ENCODE data around the gene WASHC4.
"Not testable (repeated sequence)": the region's sequence is repeated elsewhere in the genome, so short reads cannot be mapped to it uniquely, and the experiment has no call there.

The WASHC4 gene

DNA sequence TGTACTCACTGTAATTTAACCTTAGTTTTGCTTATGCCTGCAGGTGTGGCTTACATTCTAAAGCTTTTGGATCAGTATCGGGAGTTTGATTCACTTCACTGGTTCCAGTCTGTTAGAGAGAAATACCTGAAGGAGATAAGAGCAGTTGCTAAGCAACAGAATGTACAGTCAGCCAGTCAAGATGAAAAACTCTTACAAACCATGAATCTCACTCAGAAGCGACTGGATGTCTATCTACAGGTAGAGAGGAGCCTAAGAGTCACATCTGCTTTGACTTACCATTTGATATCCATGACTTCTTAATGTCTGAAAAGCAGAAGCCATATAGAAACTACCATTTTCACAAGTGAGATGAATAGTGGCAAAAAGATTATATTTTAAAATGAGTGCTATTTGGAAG lies 56.5 kb downstream of the WASHC4 start:
- DNase-seq (ENCODE audit: low read depth in 2 of 2, low spot score in 1 of 2): no peak

- DNase-seq (ENCODE audit: low read depth in 2 of 2, low spot score in 1 of 2): no peak
Measured at GRCh38 chr12:105166736-105167135, 59.2 kb downstream of the WASHC4 start.

- DNase-seq (ENCODE audit: low read depth in 2 of 2, low spot score in 1 of 2): no peak
Measured at GRCh38 chr12:105167346-105167745, 59.8 kb downstream of the WASHC4 start.

- no peak for DNase-seq (ENCODE audit: low read depth in 2 of 2, low spot score in 1 of 2)
Measured at GRCh38 chr12:105168006-105168405, 60.5 kb downstream of the WASHC4 start.

GRCh38 chr12:105170139-105170538 lies 62.6 kb downstream of the WASHC4 start:
- no peak for DNase-seq (ENCODE audit: low read depth in 2 of 2, low spot score in 1 of 2)

DNA sequence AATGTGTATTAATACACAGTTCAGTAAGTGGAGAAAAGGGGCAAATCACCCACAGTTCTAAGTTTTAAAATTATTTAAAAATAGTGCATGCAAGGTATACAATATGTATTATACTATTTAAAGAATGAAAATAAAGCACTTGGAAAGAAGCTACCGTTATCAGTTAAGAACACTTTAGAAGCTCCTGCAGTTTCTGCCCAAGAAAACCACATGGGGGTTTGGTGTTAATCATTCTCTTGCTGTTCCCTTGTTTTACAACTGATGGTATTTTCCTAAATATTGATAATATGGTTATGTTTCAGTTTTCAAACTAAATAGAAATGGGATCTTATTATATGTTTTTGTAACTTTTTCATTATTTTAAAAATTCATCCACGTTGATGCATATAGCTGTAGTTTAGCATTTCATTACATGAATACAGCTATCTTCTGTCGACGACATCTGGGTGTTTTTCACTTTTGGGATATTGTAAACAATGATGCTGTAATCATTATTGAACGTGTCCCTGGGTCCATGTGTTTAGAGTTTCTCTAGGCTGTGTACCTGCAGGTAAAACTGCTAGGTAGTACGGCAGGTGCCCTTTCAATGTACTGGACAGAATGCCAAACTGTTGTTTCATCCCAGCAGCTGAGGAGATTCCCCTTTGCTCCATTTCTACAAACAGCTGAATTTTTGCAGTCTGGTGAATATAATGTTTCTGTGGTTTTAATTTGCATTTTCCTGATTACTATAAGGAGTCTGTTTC lies 64.3 kb downstream of the WASHC4 start:
- DNase-seq (ENCODE audit: low read depth in 2 of 2, low spot score in 1 of 2): no peak

DNA sequence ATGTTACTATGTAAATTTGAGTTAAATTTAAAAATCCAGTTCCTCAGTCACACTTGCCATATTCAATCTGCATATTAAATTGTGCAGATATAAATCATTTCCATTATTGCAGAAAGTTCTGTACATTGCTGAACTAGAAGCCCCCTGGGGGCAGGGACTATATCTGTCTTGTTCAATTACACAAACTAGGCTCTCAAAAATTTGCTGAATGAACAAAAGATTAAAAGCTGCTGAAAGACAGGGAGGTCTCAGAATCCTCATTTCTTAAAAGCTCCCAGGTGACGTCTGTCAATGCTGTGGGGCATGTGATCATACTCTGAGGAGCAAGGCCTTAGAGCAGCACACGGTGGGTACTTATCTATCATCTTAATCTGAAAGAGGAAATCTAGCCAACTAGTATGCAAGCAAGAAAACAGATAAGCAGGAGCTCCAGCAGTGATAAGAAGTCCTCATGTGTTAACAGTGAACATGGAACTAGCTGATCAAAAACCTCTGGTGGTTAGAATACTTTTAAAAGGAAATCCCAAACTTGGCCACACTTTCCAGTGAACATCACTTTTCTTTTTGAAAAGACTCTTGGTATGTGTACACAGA lies 68.0 kb downstream of the WASHC4 start:
- DNase-seq (ENCODE audit: low read depth in 2 of 2, low spot score in 1 of 2): no peak

DNA sequence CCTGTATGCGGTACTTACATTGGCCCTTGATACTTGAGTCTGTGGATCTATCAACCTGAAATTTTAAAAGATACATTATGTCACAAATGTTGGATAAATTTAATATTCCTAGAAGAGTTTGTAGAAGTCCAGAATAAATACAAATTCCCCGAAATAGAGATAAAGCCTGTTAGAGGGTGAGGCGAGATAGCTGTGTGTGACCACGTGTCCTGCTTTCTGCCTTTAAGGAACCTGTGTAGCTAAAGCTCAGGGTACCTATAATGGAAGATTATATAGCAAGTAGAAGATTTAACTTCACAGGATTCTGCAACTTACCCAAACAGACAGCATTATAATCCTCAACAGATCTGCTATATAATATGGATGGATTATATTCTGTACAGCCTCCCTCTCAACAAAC lies 69.7 kb downstream of the WASHC4 start:
- DNase-seq (ENCODE audit: low read depth in 2 of 2, low spot score in 1 of 2): no peak

DNA sequence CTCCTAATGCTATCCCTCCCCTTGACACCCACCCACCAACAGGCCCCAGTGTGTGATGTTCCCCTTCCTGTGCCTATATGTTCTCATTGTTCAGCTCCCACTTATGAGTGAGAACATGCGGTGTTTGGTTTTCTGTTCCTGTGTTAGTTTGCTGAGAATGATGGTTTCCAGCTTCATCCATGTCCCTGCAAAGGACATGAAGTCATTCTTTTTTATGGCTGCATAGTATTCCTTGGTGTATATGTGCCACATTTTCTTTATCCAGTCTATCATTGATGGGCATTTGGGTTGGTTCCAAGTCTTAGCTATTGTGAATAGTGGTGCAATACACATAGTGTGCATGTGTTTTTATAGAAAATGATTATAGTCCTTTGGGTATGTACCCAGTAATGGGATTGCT lies 71.6 kb downstream of the WASHC4 start:
- DNase-seq (ENCODE audit: low read depth in 2 of 2, low spot score in 1 of 2): not testable (repeated sequence)

GRCh38 chr12:105183406-105183805 lies 75.9 kb downstream of the WASHC4 start:
- DNase-seq (ENCODE audit: low read depth in 2 of 2, low spot score in 1 of 2): not testable (repeated sequence)

GRCh38 chr12:105183976-105184375 lies 76.4 kb downstream of the WASHC4 start:
- not testable (repeated sequence) for DNase-seq (ENCODE audit: low read depth in 2 of 2, low spot score in 1 of 2)

DNA sequence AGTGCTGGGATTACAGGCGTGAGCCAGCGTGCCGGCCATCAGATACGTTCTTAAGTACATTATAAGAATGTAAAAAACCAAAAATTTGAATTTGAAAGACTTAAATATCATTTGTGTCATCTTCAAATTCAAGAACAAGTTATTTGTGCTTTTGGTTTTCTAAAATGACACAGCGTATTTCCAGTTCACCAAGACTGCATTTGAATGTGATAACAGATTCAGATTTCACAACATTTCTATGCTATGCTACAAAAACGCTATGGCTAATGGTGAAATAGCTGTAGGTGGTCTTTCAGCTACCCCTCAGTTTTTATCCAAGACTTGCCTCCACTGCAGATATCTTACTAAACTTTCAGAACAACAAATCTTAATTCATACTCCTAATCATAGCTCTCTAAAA lies 81.8 kb downstream of the WASHC4 start:
- no peak for DNase-seq (ENCODE audit: low read depth in 2 of 2, low spot score in 1 of 2)

GRCh38 chr12:105190530-105190929 lies 83.0 kb downstream of the WASHC4 start:
- no peak for DNase-seq (ENCODE audit: low read depth in 2 of 2, low spot score in 1 of 2)

DNA sequence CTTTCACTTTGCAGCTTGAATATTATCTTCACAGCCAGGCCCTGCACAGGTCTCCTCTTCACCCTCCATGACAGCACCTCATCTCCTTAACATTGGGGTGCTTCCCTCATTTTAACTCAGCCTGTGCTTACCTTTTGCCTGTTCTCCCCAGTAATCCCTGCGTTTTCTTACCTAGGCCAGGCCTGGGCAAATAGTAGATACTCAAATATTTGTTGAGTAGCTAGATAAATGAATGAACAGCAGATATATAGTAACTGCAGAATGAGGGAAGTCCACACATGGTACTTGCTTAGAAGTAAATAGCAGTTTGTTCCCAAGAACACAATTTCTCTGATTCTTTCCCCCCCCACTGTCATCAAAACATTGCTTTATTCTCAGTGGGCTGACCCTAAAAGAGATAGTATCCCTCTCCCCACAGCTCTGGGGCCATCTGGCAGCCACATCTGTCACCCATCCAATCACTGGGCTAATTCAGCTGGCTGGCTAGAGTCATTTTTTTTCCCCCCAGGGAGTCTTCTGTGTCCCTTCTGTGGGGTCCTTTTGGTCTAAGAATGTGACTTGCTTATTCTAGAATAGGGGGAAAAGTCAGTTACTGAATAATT lies 85.2 kb downstream of the WASHC4 start:
- no peak for DNase-seq (ENCODE audit: low read depth in 2 of 2, low spot score in 1 of 2)

DNA sequence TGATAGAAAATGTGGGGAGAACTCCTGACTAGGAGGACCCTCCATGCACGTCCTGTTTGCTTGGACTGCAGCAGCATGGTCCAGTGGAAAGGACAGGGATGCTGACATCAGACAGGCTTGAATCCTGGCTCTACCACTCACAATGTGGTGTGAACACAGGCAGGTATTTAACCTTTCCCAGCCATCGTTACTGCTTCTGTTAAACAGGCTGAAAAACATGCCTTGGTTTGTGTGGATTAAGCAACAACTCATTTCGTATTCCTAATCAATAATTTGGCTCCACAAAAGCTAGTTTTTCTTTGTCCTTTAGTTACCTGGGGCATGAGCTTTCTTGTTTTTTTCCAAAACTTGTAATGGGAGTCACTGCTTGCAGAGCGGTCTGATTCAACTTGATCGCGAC lies 87.4 kb downstream of the WASHC4 start:
- DNase-seq (ENCODE audit: low read depth in 2 of 2, low spot score in 1 of 2): no peak

DNA sequence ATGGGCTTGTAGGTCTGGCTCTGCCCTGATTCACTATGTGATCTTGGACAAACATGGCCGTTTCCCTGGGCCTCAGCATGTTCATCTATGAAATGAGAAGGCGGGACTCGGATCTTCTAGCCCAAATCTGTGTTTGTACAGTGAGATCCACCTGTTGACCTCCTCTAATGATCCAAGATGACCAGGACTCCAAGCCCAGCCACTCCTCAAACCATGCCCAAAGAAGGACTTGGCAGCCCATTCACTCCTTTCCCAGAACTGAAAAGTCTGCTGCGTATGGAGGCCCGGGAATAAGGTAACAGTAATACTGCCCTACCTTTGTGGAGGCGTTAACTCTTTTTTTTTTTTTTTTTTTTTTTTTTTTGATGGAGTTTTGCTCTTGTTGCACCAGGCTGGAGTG lies 88.6 kb downstream of the WASHC4 start:
- no peak for DNase-seq (ENCODE audit: low read depth in 2 of 2, low spot score in 1 of 2)

DNA sequence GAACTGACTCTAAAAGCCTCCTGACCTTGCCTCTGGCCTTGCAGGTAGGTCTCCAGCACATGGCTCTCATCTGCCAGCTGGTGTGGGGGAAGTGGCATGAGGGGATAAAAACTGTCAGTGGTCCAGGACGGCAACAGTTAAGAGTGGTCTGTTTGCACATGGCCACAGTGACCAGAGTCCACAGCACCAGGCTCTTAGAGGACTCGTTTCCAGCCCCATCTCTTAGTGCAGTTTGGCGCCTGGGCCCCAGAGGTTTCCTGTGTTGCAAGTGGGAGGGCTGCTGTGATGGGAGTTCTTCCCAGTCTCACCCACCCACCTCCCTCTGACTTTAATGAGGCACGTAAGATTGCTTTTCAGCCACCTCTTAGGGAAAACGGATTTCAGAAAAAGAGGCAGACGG lies 91.4 kb downstream of the WASHC4 start:
- no peak for DNase-seq (ENCODE audit: low read depth in 2 of 2, low spot score in 1 of 2)

- no peak for DNase-seq (ENCODE audit: low read depth in 2 of 2, low spot score in 1 of 2)
Measured at GRCh38 chr12:105200385-105200784, 92.9 kb downstream of the WASHC4 start.

GRCh38 chr12:105201299-105201698 lies 93.8 kb downstream of the WASHC4 start:
- no peak for DNase-seq (ENCODE audit: low read depth in 2 of 2, low spot score in 1 of 2)

GRCh38 chr12:105202202-105202601 lies 94.7 kb downstream of the WASHC4 start:
- DNase-seq (ENCODE audit: low read depth in 2 of 2, low spot score in 1 of 2): no peak

DNA sequence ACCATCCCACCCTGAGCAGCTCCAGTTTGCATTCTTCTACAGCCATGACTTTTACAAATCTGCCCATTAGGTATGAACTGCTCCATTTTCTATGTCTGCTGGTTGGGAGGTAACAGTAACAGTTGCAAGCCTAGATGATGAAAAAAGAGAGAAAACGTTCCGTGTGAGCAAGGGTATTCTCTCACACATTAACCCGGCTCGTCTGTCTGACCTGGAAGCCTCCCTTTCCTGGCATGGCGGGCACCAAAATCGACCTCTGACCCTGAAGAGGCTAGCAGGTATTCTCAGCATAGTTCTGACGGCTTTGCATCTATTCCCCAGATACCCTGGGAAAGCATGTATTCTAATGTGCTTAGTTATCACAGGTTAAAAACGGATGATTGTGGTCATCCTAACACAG lies 96.6 kb downstream of the WASHC4 start:
- no peak for DNase-seq (ENCODE audit: low read depth in 2 of 2, low spot score in 1 of 2)

- DNase-seq (ENCODE audit: low read depth in 2 of 2, low spot score in 1 of 2): no peak
Measured at GRCh38 chr12:105204916-105205315, 97.4 kb downstream of the WASHC4 start.

Data from stimulated activated CD8-positive, alpha-beta memory T cell treated with anti-CD3 and anti-CD28 coated beads, Interleukin-4, amount 100 ng/mL, for 1 hour (primary cell).